Spleen (tissue), 11 donors: ENCODE results near the gene BTG2. TPM values are rescaled to one million over a fixed set of nuclear protein-coding genes. Genes with fewer than 3 reads are reported as not detected.

Source experiments
- DNase-seq: peaks from one replicate; pipeline ENCODE4 v3.0.0-alpha.2; 2020
- H3K27ac ChIP-seq, 8 donors: fragments of 200-600 bp; sonication (generic) in 7 of 8; 1 replicate in 4 of 8; 2 replicates in 4 of 8; pipeline versions ENCODE4 v1.5.0 to v1.8.0; 2016 to 2021; ENCODE audit warnings: inconsistent platforms in 4 of 8, mild to moderate bottlenecking in 4 of 8, moderate library complexity in 1 of 8
- H3K27me3 ChIP-seq, 7 donors: fragments of 200-600 bp; sonication (generic) in 6 of 7; replicated peaks in 1 of 7; 1 replicate in 4 of 7; 2 replicates in 3 of 7; pipeline versions ENCODE4 v1.5.0 to v1.8.0; 2016 to 2021; ENCODE audit warnings: inconsistent platforms in 3 of 7, mild to moderate bottlenecking in 1 of 7
- H3K36me3 ChIP-seq, 6 donors: fragments of 200-600 bp; sonication (generic) in 5 of 6; 1 replicate in 4 of 6; 2 replicates in 2 of 6; pipeline versions ENCODE4 v1.5.0 to v1.8.0; 2016 to 2021; ENCODE audit warnings: inconsistent platforms in 2 of 6
- H3K4me1 ChIP-seq, 6 donors: fragments of 200-600 bp; sonication (generic) in 5 of 6; 1 replicate in 3 of 6; 2 replicates in 3 of 6; pipeline versions ENCODE4 v1.5.0 to v1.8.0; 2016 to 2021; ENCODE audit warnings: inconsistent platforms in 3 of 6
- H3K4me3 ChIP-seq, 8 donors: fragments of 200-600 bp; sonication (generic) in 7 of 8; 1 replicate in 4 of 8; 2 replicates in 4 of 8; pipeline versions ENCODE4 v1.5.0 to v1.8.0; 2016 to 2021; ENCODE audit warnings: inconsistent platforms in 4 of 8, mild to moderate bottlenecking in 4 of 8, moderate library complexity in 2 of 8
- H3K9me3 ChIP-seq, 8 donors: fragments of 200-600 bp; sonication (generic) in 7 of 8; 1 replicate in 4 of 8; 2 replicates in 4 of 8; pipeline versions ENCODE4 v1.5.0 to v1.8.0; 2016 to 2021; ENCODE audit warnings: inconsistent platforms in 4 of 8
- CTCF ChIP-seq, 11 experiments: fragments of 200-600 bp in 7 of 11; fragments of 450-650 bp in 4 of 11; sonication (generic) in 4 of 11; IDR thresholded peaks in 8 of 11; conservative IDR thresholded peaks in 3 of 11; 1 replicate in 7 of 11; 2 replicates in 4 of 11; pipeline versions ENCODE4 v1.4.0 to v1.8.0; 2016 to 2021; ENCODE audit warnings: antibody characterized with exemption in 11 of 11, inconsistent platforms in 4 of 11, mild to moderate bottlenecking in 1 of 11
- POLR2A ChIP-seq, 3 donors: fragments of 450-650 bp; IDR thresholded peaks; one replicate each; pipeline ENCODE4 v1.5.1; 2017; ENCODE audit warnings: antibody characterized with exemption in 3 of 3, mild to moderate bottlenecking in 1 of 3
- POLR2AphosphoS5 ChIP-seq, 3 donors: sonication (generic); formaldehyde crosslinking; IDR thresholded peaks; one replicate each; pipeline ENCODE4 v1.5.1; 2017; ENCODE audit warnings: antibody characterized with exemption in 3 of 3
- WGBS, 5 donors: extraction: QIAGEN DNeasy Blood & Tissue Kit in 3 of 5; methylation state at CpG; one replicate each; pipeline versions ENCODE4 v1.1.5 to v1.1.7; 2013 to 2018; 5-methylcytosine and 5-hydroxymethylcytosine counted together
- intact Hi-C: fragments of 100-400 bp; cut with DNase I; formaldehyde crosslinking; loops from one replicate; pipeline ENCODE4 v1.15.0; 2023; ENCODE audit warnings: low total_unique reads
- polyA plus RNA-seq, 3 donors: library from polyadenylated mRNA; stranded (reverse); fragments of 200-250 nt; gene quantifications; one replicate each; pipeline ENCODE4 v1.2.1, GENCODE V29; 2013
- total RNA-seq, 7 donors: library from RNA; depleted of rRNA in 3 of 7; stranded (reverse); fragments of >200 nt in 3 of 7; fragmentation: NEBNext Ultra II Directional in 4 of 7; extraction: Animal tissue kit (Norgen Biotek cat#: 25700) in 4 of 7; gene quantifications; one replicate each; pipeline versions ENCODE4 v1.1.0 to v1.2.1, GENCODE V29; 2016 to 2021
- donor health status: healthy with polysubstance abuse.
- donor health status: DM: no; HTN: no; CAD: no; lungs with moderate emphysema.
- donor health status: DM: no; HTN: no; CAD: no.
- donor health status: Bipolar disorder and iron deficiency.
- donor health status: healthy.
- donor health status: DM: no; HTN: no; CAD: no.
- donor health status: DM: yes; HTN: yes; CAD: no.

Gene BTG2
- total and polyA plus RNA-seq, 10 donors: 55.5 to 186 (median 124) TPM

DNA sequence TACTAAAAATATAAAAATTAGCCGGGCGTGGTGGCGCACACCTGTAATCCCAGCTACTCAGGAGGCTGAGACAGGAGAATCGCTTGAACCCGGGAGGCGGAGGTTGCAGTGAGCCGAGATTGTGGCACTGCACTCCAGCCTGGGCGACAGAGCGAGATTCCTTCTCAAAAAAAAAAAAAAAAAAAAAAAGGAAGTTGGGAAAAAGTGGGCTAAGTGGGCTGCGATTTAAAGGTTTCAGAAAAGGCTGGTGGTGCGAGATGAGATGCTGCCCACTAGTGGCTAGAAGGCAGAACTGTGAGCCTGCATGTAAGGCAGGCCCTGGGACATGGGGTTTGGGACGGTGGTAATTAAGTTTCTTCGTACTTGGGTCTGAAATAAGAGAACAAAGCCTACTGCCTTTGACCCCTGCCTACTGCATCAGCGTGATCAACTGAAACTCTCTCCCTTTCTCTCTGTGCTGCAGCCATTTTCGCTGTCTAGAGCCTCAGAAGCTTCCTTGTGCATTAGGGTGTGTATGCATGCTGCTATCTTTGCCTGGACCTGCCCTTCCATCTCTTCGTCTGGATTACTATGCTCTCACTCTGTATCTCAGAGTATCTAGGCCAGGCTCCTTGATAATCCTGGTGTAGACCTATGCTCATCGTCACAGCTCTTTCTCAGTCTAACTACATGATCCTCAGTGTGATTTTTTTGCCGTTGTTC, 33.2 kb downstream of the BTG2 start:
- Histone ChIP-seq H3K4me3 (no peak overlapping the region), H3K27ac (no peak overlapping the region), H3K36me3 (no peaks in the 10 kb centered on the region), H3K27me3 (peaks cover 0 to 28% (median 5%) of the 10 kb centered on the region in 7 donors), H3K9me3 (no peaks in the 10 kb centered on the region), H3K4me1 (peaks cover 0 to 52% (median 24%) of the 10 kb centered on the region in 6 donors)
- intact Hi-C loops: loop anchor here (5.0 kb wide), 1 partner anchor 66 kb away; no protein-coding TSS in a partner anchor
- 43 to 47% (median 45%) methylated on average over 17 to 18 of the region's 18 CpGs for WGBS, 5 donors
- peak; percentile 86 for DNase-seq
- TF ChIP-seq POLR2AphosphoS5 (IDR thresholded peaks at IDR 0.05) (peak in 1 of 3 donors; percentile 69), POLR2A (IDR thresholded peaks at IDR 0.05) (no peak), CTCF (IDR thresholded peaks at IDR 0.05 in 8 of 11, conservative IDR thresholded peaks at IDR 0.05 in 3 of 11) (peak; percentile 88 to 99 (median 94))

DNA sequence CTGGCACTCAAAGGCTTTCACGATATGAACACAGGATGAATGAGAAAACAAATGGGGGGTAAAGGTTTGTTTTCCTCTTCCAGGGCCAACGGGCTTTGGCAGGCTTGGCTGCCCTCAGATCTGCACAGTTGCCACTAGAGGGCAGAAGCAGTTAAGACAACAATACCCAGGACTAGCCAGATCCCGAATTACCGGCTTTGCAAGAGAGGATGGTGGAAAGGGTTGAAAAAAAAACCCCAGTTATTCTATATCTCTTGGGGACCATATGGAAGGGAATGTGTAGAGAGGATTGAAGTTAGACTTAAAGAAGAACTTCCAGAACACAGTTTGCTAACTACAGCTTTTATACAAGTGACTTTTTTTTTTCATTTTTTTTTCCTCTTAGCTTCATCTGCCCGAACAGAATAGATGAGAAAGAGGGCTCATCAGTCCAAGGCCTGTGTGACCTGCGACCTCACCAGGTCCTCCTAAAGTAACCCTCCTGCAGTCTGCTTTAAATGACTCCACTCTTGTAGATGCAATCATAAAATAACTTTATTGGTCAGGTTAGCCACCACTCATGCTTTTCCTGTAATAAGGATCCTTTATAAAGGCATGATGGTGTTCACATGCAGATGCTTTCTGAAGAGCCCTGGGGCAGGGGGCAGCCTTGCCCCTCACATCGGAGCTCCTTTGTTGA, 34.9 kb downstream of the BTG2 start:
- Histone ChIP-seq H3K4me1 (peaks cover 0 to 52% (median 24%) of the 10 kb centered on the region in 6 donors), H3K27me3 (peaks cover 0 to 37% (median 5%) of the 10 kb centered on the region in 7 donors), H3K36me3 (no peaks in the 10 kb centered on the region), H3K4me3 (no peak overlapping the region), H3K9me3 (no peaks in the 10 kb centered on the region), H3K27ac (peak overlapping the region in 1 of 8 donors; percentile 18)
- peak in 1 of 3 donors; percentile 38 for TF ChIP-seq POLR2AphosphoS5 (IDR thresholded peaks at IDR 0.05)
- TF ChIP-seq POLR2A (IDR thresholded peaks at IDR 0.05): no peak
- peak; percentile 83 to 95 (median 91) for TF ChIP-seq CTCF (IDR thresholded peaks at IDR 0.05 in 8 of 11, conservative IDR thresholded peaks at IDR 0.05 in 3 of 11)
- 21 to 24% (median 23%) methylated on average over 7 of the region's 7 CpGs for WGBS, 5 donors
- DNase-seq: peak; percentile 82
- intact Hi-C loops: loop anchor here (10.0 kb wide), 1 partner anchor 365 kb away; no protein-coding TSS in a partner anchor

GRCh38 chr1:203342192-203342940, 37.0 kb downstream of the BTG2 start:
- no peaks in the 10 kb centered on the region for H3K36me3 ChIP-seq
- 43 to 67% (median 47%) methylated on average over 21 to 23 of the region's 23 CpGs for WGBS, 5 donors
- intact Hi-C loops: loop anchor here (10.0 kb wide), 1 partner anchor 362 kb away; no protein-coding TSS in a partner anchor
- no peaks in the 10 kb centered on the region for H3K9me3 ChIP-seq
- H3K4me1 ChIP-seq: peaks cover 0 to 47% (median 27%) of the 10 kb centered on the region in 6 donors
- no peak overlapping the region for H3K4me3 ChIP-seq
- no peak for DNase-seq
- no peak for TF ChIP-seq POLR2AphosphoS5 (IDR thresholded peaks at IDR 0.05)
- peak; percentile 46 to 78 (median 69) for TF ChIP-seq CTCF (IDR thresholded peaks at IDR 0.05 in 8 of 11, conservative IDR thresholded peaks at IDR 0.05 in 3 of 11)
- TF ChIP-seq POLR2A (IDR thresholded peaks at IDR 0.05): no peak
- peaks cover 0 to 38% (median 5%) of the 10 kb centered on the region in 7 donors for H3K27me3 ChIP-seq
- H3K27ac ChIP-seq: no peak overlapping the region
